Measurements from ENCODE around the gene XYLT2. TPM values are rescaled to one million over a fixed set of nuclear protein-coding genes. Genes with fewer than 3 reads are reported as not detected.

XYLT2 gene
- total RNA-seq, 2 donors from 2014 or later = 17.1 to 20.6 TPM

DNA sequence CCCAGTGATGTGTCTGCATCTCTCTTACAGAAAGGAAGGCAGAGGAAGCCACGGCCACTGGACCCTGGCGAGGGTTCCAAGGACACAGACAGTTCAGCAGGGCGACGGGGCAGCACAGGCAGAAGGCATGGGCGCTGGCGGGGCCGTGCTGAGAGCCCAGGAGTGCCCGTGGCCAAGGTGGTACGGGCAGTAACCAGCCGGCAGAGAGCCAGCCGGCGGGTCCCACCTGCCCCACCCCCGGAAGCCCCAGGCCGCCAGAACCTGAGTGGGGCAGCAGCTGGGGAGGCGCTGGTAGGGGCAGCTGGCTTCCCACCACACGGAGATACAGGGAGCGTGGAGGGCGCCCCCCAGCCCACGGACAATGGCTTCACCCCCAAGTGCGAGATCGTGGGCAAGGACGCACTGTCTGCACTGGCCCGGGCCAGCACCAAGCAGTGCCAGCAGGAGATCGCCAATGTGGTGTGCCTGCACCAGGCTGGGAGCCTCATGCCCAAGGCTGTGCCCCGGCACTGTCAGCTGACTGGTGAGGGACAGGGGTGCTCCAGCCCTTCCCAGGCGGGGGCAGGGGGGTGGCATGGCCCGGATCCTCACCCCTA is 7.8 kb downstream of the XYLT2 start:
- Histone ChIP-seq H3K27ac (no peak overlapping the region), H3K4me1 (peaks cover 0 to 7% of the 10 kb centered on the region in 2 donors), H3K27me3 (no peaks in the 10 kb centered on the region), H3K36me3 (peaks cover 54% of the 10 kb centered on the region), H3K4me3 (no peak overlapping the region), H3K9me3 (no peaks in the 10 kb centered on the region)
- no peak for DNase-seq (ENCODE audit: low spot score)
- TF ChIP-seq, protein P1, sequence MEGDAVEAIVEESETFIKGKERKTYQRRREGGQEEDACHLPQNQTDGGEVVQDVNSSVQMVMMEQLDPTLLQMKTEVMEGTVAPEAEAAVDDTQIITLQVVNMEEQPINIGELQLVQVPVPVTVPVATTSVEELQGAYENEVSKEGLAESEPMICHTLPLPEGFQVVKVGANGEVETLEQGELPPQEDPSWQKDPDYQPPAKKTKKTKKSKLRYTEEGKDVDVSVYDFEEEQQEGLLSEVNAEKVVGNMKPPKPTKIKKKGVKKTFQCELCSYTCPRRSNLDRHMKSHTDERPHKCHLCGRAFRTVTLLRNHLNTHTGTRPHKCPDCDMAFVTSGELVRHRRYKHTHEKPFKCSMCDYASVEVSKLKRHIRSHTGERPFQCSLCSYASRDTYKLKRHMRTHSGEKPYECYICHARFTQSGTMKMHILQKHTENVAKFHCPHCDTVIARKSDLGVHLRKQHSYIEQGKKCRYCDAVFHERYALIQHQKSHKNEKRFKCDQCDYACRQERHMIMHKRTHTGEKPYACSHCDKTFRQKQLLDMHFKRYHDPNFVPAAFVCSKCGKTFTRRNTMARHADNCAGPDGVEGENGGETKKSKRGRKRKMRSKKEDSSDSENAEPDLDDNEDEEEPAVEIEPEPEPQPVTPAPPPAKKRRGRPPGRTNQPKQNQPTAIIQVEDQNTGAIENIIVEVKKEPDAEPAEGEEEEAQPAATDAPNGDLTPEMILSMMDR (IDR thresholded peaks at IDR 0.05) = no peak

GRCh38 chr17:50354198-50354597 is 8.3 kb downstream of the XYLT2 start:
- TF ChIP-seq, protein P1 (IDR thresholded peaks at IDR 0.05) = no peak
- Histone ChIP-seq H3K4me3 (no peak overlapping the region), H3K27ac (no peak overlapping the region), H3K36me3 (peaks cover 59% of the 10 kb centered on the region), H3K4me1 (peaks cover 0 to 2% of the 10 kb centered on the region in 2 donors), H3K27me3 (no peaks in the 10 kb centered on the region), H3K9me3 (no peaks in the 10 kb centered on the region)
- DNase-seq (ENCODE audit: low spot score) = no peak

GRCh38 chr17:50354776-50355175 is 8.8 kb downstream of the XYLT2 start:
- no peak for DNase-seq (ENCODE audit: low spot score)
- no peaks in the 10 kb centered on the region for H3K4me1 ChIP-seq
- no peak overlapping the region for H3K27ac ChIP-seq
- H3K9me3 ChIP-seq = no peaks in the 10 kb centered on the region
- TF ChIP-seq, protein P1 (IDR thresholded peaks at IDR 0.05) = no peak
- peaks cover 62% of the 10 kb centered on the region for H3K36me3 ChIP-seq
- H3K27me3 ChIP-seq = no peaks in the 10 kb centered on the region
- no peak overlapping the region for H3K4me3 ChIP-seq

GRCh38 chr17:50355336-50355700 is 9.4 kb downstream of the XYLT2 start:
- H3K4me3 ChIP-seq = no peak overlapping the region
- peaks cover 62% of the 10 kb centered on the region for H3K36me3 ChIP-seq
- no peaks in the 10 kb centered on the region for H3K9me3 ChIP-seq
- TF ChIP-seq, protein P1 (IDR thresholded peaks at IDR 0.05) = no peak
- H3K27ac ChIP-seq = no peak overlapping the region
- DNase-seq (ENCODE audit: low spot score) = no peak
- no peaks in the 10 kb centered on the region for H3K27me3 ChIP-seq
- H3K4me1 ChIP-seq = no peaks in the 10 kb centered on the region

GRCh38 chr17:50355701-50356341 is 9.9 kb downstream of the XYLT2 start:
- no peak for DNase-seq (ENCODE audit: low spot score)
- Histone ChIP-seq H3K27ac (no peak overlapping the region), H3K36me3 (peaks cover 62% of the 10 kb centered on the region), H3K4me1 (no peaks in the 10 kb centered on the region), H3K9me3 (no peaks in the 10 kb centered on the region), H3K27me3 (no peaks in the 10 kb centered on the region), H3K4me3 (no peak overlapping the region)
- TF ChIP-seq, protein P1 (IDR thresholded peaks at IDR 0.05) = no peak

DNA sequence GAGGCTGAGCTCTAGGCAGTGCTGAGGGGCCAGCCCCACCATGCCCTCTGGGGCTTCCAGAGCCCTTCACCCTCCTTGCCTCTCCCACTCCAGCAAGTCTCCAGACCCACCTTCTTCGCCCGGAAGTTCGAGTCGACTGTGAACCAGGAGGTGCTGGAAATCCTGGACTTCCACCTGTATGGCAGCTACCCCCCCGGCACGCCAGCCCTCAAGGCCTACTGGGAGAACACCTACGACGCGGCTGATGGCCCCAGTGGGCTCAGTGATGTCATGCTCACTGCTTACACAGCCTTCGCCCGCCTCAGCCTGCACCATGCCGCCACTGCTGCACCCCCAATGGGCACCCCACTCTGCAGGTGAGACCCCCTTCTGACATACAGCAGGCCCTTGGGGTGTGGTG is 10.5 kb downstream of the XYLT2 start:
- DNase-seq (ENCODE audit: low spot score) = no peak
- Histone ChIP-seq H3K9me3 (no peaks in the 10 kb centered on the region), H3K36me3 (peaks cover 62% of the 10 kb centered on the region), H3K4me1 (no peaks in the 10 kb centered on the region), H3K27ac (no peak overlapping the region), H3K4me3 (no peak overlapping the region), H3K27me3 (no peaks in the 10 kb centered on the region)
- TF ChIP-seq, protein P1 (IDR thresholded peaks at IDR 0.05) = no peak
